ENCODE measurements around the gene OR5C1. TPM values are rescaled to one million over a fixed set of nuclear protein-coding genes. Genes with fewer than 3 reads are reported as not detected.

OR5C1 gene
- total RNA-seq, 1 experiment from 2014 or later = not detected

DNA sequence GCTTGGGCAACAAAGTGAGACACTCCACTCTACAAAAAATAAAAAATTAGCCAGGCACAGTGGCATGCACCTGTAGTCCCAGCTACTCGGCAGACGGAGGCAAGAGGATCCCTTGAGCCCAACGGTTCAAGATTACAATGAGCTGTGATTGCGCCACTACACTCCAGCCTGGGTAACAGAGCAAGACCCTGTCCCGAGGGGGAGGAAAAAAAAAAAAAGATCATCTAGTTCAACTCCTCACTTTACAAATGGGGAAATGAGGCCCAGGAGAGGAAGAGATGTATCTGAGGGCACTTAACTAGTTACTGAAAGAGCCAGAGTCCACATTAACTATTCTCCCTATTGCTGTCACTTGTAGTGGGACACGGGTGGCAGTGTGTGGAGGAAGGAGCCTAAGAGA lies 25.8 kb downstream of the OR5C1 start:
- no TSS peak for BruUV-seq (replicated peaks)
- DNase-seq (ENCODE audit: low read depth, low spot score) = no peak
- intact Hi-C loops (cut with micrococcal nuclease; ENCODE audit: unreplicated experiment) = loop anchor here (5.0 to 10.0 kb wide), 2 partner anchors 462 to 690 kb away; no protein-coding TSS in a partner anchor

GRCh38 chr9:122815544-122815943 lies 26.8 kb downstream of the OR5C1 start:
- no peaks in the 10 kb centered on the region for H3K27me3 ChIP-seq (ENCODE audit: control insufficient read depth, insufficient read depth, low read length)
- H3K27ac ChIP-seq (ENCODE audit: low read length) = no peak overlapping the region
- in situ Hi-C loops (cut with HindIII; ENCODE audit: low pct_unique_long_range_greater_than_20kb, low sequenced_read_pairs) (no loop called here), intact Hi-C loops (cut with micrococcal nuclease; ENCODE audit: unreplicated experiment) (loop anchor here (10.0 kb wide), 1 partner anchor 691 kb away; no protein-coding TSS in a partner anchor)
- H3K4me3 ChIP-seq (ENCODE audit: low read depth in 2 of 2, low read length in 2 of 2) = no peak overlapping the region
- BruUV-seq (replicated peaks) = no TSS peak
- CTCF ChIA-PET = no interaction called here
- peaks cover 10% of the 10 kb centered on the region for H3K4me1 ChIP-seq (ENCODE audit: control insufficient read depth, insufficient read depth, low read length)
- DNase-seq (ENCODE audit: low read depth, low spot score) (no peak), ATAC-seq (no peak)
- peaks cover 11% of the 10 kb centered on the region; the same call in 1 of the 2 replicates for H3K36me3 ChIP-seq (ENCODE audit: control insufficient read depth, insufficient read depth, low read length)
- TF ChIP-seq, protein P1, sequence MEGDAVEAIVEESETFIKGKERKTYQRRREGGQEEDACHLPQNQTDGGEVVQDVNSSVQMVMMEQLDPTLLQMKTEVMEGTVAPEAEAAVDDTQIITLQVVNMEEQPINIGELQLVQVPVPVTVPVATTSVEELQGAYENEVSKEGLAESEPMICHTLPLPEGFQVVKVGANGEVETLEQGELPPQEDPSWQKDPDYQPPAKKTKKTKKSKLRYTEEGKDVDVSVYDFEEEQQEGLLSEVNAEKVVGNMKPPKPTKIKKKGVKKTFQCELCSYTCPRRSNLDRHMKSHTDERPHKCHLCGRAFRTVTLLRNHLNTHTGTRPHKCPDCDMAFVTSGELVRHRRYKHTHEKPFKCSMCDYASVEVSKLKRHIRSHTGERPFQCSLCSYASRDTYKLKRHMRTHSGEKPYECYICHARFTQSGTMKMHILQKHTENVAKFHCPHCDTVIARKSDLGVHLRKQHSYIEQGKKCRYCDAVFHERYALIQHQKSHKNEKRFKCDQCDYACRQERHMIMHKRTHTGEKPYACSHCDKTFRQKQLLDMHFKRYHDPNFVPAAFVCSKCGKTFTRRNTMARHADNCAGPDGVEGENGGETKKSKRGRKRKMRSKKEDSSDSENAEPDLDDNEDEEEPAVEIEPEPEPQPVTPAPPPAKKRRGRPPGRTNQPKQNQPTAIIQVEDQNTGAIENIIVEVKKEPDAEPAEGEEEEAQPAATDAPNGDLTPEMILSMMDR (IDR thresholded peaks at IDR 0.05) = no peak
- no peak for TF ChIP-seq SIN3A (IDR thresholded peaks at IDR 0.05; ENCODE audit: borderline replicate concordance, insufficient read depth, low read depth, low read length)
- no peak for TF ChIP-seq TCF7L2 (IDR thresholded peaks at IDR 0.05; ENCODE audit: low read depth, low read length)
- TF ChIP-seq REST (IDR thresholded peaks at IDR 0.05; ENCODE audit: insufficient read depth in 1 of 2, low read depth in 2 of 2, low read length in 1 of 2) = no peak
- H3K9me3 ChIP-seq (ENCODE audit: control insufficient read depth, insufficient read depth, low read depth, low read length) = no peaks in the 10 kb centered on the region
- POLR2A ChIA-PET = no interaction called here

More for the DNA sequence above, 25.8 kb downstream of the OR5C1 start:
- Histone ChIP-seq H3K4me1 (ENCODE audit: control insufficient read depth, insufficient read depth, low read length) (peaks cover 4% of the 10 kb centered on the region), H3K27ac (ENCODE audit: low read length) (no peak overlapping the region), H3K9me3 (ENCODE audit: control insufficient read depth, insufficient read depth, low read depth, low read length) (no peaks in the 10 kb centered on the region), H3K4me3 (ENCODE audit: low read depth in 2 of 2, low read length in 2 of 2) (no peak overlapping the region), H3K36me3 (ENCODE audit: control insufficient read depth, insufficient read depth, low read length) (peaks cover 7% of the 10 kb centered on the region; the same call in 1 of the 2 replicates), H3K27me3 (ENCODE audit: control insufficient read depth, insufficient read depth, low read length) (no peaks in the 10 kb centered on the region)
- POLR2A ChIA-PET = no interaction called here
- CTCF ChIA-PET = no interaction called here
- no peak for ATAC-seq
- in situ Hi-C loops (cut with HindIII; ENCODE audit: low pct_unique_long_range_greater_than_20kb, low sequenced_read_pairs) = no loop called here
- no peak for TF ChIP-seq REST (IDR thresholded peaks at IDR 0.05; ENCODE audit: insufficient read depth in 1 of 2, low read depth in 2 of 2, low read length in 1 of 2)
- no peak for TF ChIP-seq POLR2AphosphoS5 (IDR thresholded peaks at IDR 0.05; ENCODE audit: low read depth, low read length)
- no peak for TF ChIP-seq SIN3A (IDR thresholded peaks at IDR 0.05; ENCODE audit: borderline replicate concordance, insufficient read depth, low read depth, low read length)
- TF ChIP-seq, protein P1 (IDR thresholded peaks at IDR 0.05) = no peak
- no peak for TF ChIP-seq TCF7L2 (IDR thresholded peaks at IDR 0.05; ENCODE audit: low read depth, low read length)
